ENCODE results near the gene CHST2. TPM values are rescaled to one million over a fixed set of nuclear protein-coding genes. Genes with fewer than 3 reads are reported as not detected.
A peak's percentile ranks its signal among the peaks of the same experiment; 100 is the strongest.

The CHST2 gene
- total and polyA plus RNA-seq, 8 donors, result 6.1 to 149 (median 115) TPM

DNA sequence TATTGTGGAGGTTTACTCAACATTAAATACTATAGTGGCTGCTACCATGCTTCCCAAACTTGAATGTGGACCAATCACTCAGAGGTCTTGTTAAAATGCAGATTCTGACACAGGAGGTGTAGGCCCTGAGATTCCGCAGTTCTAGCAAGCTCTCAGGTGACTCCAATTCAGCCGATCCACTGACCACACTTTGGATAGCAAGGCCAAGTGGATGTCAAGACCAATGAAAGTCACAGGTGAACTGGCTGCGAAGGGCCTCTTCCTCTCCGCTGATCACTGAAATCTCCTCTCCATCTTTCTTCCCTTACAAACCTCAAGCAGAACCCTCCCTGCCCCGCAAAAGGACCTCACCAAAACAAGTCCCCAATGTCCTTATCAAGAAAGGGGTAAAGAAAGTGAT, 9.2 kb upstream of the CHST2 start:
- no peaks in the 10 kb centered on the region for H3K27me3 ChIP-seq
- H3K9me3 ChIP-seq, result peaks cover 0 to 17% of the 10 kb centered on the region in 2 donors
- no peak for TF ChIP-seq CTCF (IDR thresholded peaks at IDR 0.05)
- ATAC-seq, result no peak
- DNase-seq, result no peak
- H3K4me1 ChIP-seq, result no peaks in the 10 kb centered on the region
- H3K4me3 ChIP-seq, result no peak overlapping the region
- intact Hi-C loops (cut with DNase I), result no loop called here
- H3K27ac ChIP-seq, result no peak overlapping the region
- H3K36me3 ChIP-seq, result no peaks in the 10 kb centered on the region

GRCh38 chr3:143118630-143119008, 952 bp upstream of the CHST2 start:
- Histone ChIP-seq H3K36me3 (peaks cover 0 to 6% of the 10 kb centered on the region in 2 donors), H3K27me3 (peaks cover 0 to 55% of the 10 kb centered on the region in 2 donors), H3K9me3 (no peaks in the 10 kb centered on the region), H3K27ac (peak overlapping the region in 1 of 2 donors; percentile 76), H3K4me1 (peaks cover 0 to 35% of the 10 kb centered on the region in 2 donors), H3K4me3 (peak overlapping the region; percentile 80 to 83)
- DNase-seq, result no peak
- no peak for TF ChIP-seq CTCF (IDR thresholded peaks at IDR 0.05)
- no peak for ATAC-seq
- intact Hi-C loops (cut with DNase I), result no loop called here

DNA sequence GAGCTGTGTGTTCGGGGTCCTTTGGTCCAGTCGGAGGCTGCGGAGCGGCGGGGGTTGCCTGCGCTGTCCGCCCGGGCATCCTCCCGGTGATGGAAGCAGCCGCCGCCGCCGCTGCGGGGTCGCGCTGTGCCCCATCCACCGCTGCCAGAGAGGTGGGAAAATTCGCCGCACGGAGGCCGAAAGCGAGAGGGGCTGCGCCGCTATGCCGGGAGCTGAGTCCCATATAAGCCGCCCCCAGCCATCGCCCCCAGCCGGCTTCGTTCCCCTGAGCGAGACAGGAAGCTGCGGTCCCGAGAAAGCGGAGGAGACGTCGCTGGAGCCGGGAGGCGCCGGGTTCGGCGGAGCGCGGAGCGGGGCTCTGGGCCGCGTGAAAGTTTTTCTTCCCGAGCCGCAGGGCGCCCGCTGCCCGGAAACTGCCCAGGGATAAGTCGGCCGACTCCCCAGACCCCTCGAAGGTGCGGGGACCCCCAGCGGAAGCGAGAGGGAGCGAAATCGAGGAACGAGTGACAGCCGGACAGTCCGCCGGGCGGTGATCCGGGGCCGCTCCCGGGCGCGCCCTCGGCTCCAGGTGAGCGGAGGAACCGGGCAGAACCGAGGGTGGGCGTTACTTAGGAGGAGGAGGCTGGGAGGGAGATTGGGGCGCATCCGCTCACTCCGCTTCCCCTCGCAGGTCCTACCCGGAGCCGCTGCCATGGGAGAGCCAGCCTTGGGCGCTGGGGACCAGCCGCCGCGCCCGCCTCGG, 574 bp downstream of the CHST2 start:
- ATAC-seq (peak; percentile 21), DNase-seq (peak in 2 of 4 donors; percentile 35 to 84)
- intact Hi-C loops (cut with DNase I), result no loop called here
- Histone ChIP-seq H3K9me3 (no peaks in the 10 kb centered on the region), H3K27me3 (peaks cover 0 to 55% of the 10 kb centered on the region in 2 donors), H3K4me3 (peak overlapping the region; percentile 80 to 83), H3K36me3 (peaks cover 0 to 6% of the 10 kb centered on the region in 2 donors), H3K27ac (peak overlapping the region; percentile 23 to 76), H3K4me1 (peaks cover 0 to 48% of the 10 kb centered on the region in 2 donors)
- TF ChIP-seq CTCF (IDR thresholded peaks at IDR 0.05), result no peak

DNA sequence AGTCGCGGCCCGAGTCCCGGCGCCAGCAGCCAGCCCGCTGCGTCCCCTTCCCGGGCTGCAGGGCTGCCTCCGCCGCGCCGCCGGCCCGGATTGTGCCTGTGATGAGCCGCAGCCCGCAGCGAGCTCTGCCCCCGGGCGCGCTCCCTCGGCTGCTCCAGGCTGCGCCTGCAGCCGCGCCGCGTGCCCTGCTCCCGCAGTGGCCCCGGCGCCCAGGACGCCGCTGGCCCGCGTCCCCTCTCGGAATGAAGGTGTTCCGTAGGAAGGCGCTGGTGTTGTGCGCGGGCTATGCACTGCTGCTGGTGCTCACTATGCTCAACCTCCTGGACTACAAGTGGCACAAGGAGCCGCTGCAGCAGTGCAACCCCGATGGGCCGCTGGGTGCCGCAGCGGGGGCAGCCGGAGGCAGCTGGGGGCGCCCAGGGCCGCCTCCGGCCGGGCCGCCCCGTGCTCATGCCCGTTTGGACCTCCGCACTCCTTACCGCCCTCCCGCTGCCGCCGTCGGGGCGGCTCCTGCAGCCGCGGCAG, 1.2 kb downstream of the CHST2 start:
- H3K36me3 ChIP-seq, result peaks cover 0 to 6% of the 10 kb centered on the region in 2 donors
- H3K4me1 ChIP-seq, result peaks cover 0 to 51% of the 10 kb centered on the region in 2 donors
- TF ChIP-seq CTCF (IDR thresholded peaks at IDR 0.05), result no peak
- peak in 2 of 4 donors; percentile 41 to 83 for DNase-seq
- intact Hi-C loops (cut with DNase I), result no loop called here
- H3K27me3 ChIP-seq, result peaks cover 0 to 55% of the 10 kb centered on the region in 2 donors
- no peaks in the 10 kb centered on the region for H3K9me3 ChIP-seq
- ATAC-seq, result peak; percentile 9
- peak overlapping the region; percentile 80 to 83 for H3K4me3 ChIP-seq
- H3K27ac ChIP-seq, result peak overlapping the region in 1 of 2 donors; percentile 76

All from left lung (tissue), 10 donors.